Ovary (tissue), 9 donors: Measurements from ENCODE around the gene EXT2. TPM values are rescaled to one million over a fixed set of nuclear protein-coding genes. Genes with fewer than 3 reads are reported as not detected.

Source experiments
- DNase-seq, 5 donors: peaks; one replicate each; pipeline ENCODE4 v3.0.0-alpha.2; 2019 to 2020
- H3K27ac ChIP-seq, 2 donors: fragments of 200-600 bp; one replicate each; pipeline versions ENCODE4 v1.5.1 to v1.8.0; 2019 to 2022
- H3K27me3 ChIP-seq: fragments of 200-600 bp; one replicate; pipeline ENCODE4 v1.8.0; 2022
- H3K36me3 ChIP-seq: fragments of 200-600 bp; sonication (generic); one replicate; pipeline ENCODE4 v1.5.1; 2019
- H3K4me1 ChIP-seq: one replicate; pipeline ENCODE4 v1.8.1; 2013; ENCODE audit warnings: mild to moderate bottlenecking, moderate library complexity; ENCODE audit not compliant: insufficient read depth
- H3K4me3 ChIP-seq: fragments of 200-600 bp; sonication (generic); one replicate; pipeline ENCODE4 v1.5.1; 2017
- H3K9me3 ChIP-seq, 2 donors: fragments of 200-600 bp in 1 of 2; sonication (generic) in 1 of 2; one replicate each; pipeline versions ENCODE4 v1.5.1 to v1.8.1; 2013 to 2019; ENCODE audit warnings: mild to moderate bottlenecking in 1 of 2, moderate library complexity in 1 of 2
- CTCF ChIP-seq, 3 donors: fragments of 450-650 bp in 2 of 3; fragments of 200-600 bp in 1 of 3; IDR thresholded peaks; one replicate each; pipeline versions ENCODE4 v1.5.1 to v1.8.0; 2016 to 2022; ENCODE audit warnings: antibody characterized with exemption in 3 of 3, mild to moderate bottlenecking in 1 of 3
- EP300 ChIP-seq: sonication (generic); formaldehyde crosslinking; IDR thresholded peaks from one replicate; pipeline ENCODE4 v1.6.1; 2017; ENCODE audit warnings: antibody characterized with exemption
- POLR2A ChIP-seq: fragments of 450-650 bp; IDR thresholded peaks from one replicate; pipeline ENCODE4 v1.6.1; 2017; ENCODE audit warnings: antibody characterized with exemption, mild to moderate bottlenecking, moderate library complexity
- WGBS, 3 donors: extraction: QIAGEN DNeasy Blood & Tissue Kit in 1 of 3; methylation state at CpG; one replicate each; pipeline versions ENCODE4 v1.1.5 to v1.1.7; 2013 to 2017; 5-methylcytosine and 5-hydroxymethylcytosine counted together
- intact Hi-C, 4 donors: fragments of 100-400 bp; cut with DNase I; formaldehyde crosslinking; loops; one replicate each; pipeline versions ENCODE4 v1.11.0 to v1.15.1; 2022 to 2023
- polyA plus RNA-seq, 2 donors: library from polyadenylated mRNA; stranded (reverse); fragments of 200-250 nt in 1 of 2; fragments of 350-450 nt in 1 of 2; fragmentation: Illumina TruSeq in 1 of 2; extraction: RNeasy Lipid Tissue Mini Kit (QIAGEN cat#74804) in 1 of 2; gene quantifications; one replicate each; pipeline ENCODE4 v1.2.3, GENCODE V29; 2013 to 2014
- total RNA-seq, 7 donors: library from RNA; depleted of rRNA in 2 of 7; stranded (reverse); fragments of >200 nt in 2 of 7; fragmentation: NEBNext Ultra II Directional in 3 of 7; extraction: Animal tissue kit (Norgen Biotek cat#: 25700) in 3 of 7; gene quantifications; one replicate each; pipeline versions ENCODE4 v1.1.0 to v1.2.4, GENCODE V29; 2016 to 2023
- donor health status: DM: no; HTN: no; CAD: no; lungs with moderate emphysema.
- donor health status: DM: no; HTN: no; CAD: no.
- donor health status: Bipolar disorder and iron deficiency.
- donor health status: DM: yes; HTN: yes; CAD: no.
- donor health status: DM: no; HTN: no; CAD: no.
- donor health status: DM: yes; HTN: yes; CAD: no.

Gene EXT2
- total and polyA plus RNA-seq, 9 donors: 38.0 to 88.8 (median 47.1) TPM

GRCh38 chr11:44167046-44167445 lies 71.6 kb downstream of the EXT2 start:
- 36 to 63% (median 43%) methylated on average over 2 of the region's 2 CpGs for WGBS, 3 donors
- TF ChIP-seq POLR2A (no peak), CTCF (IDR thresholded peaks at IDR 0.05) (no peak), EP300 (no peak)

GRCh38 chr11:44171518-44171917 lies 76.0 kb downstream of the EXT2 start:
- 59 to 80% (median 69%) methylated on average over 4 of the region's 4 CpGs for WGBS, 3 donors
- Histone ChIP-seq H3K4me1 (no peaks in the 10 kb centered on the region), H3K27ac (no peak overlapping the region), H3K36me3 (no peaks in the 10 kb centered on the region), H3K9me3 (no peaks in the 10 kb centered on the region), H3K4me3 (no peak overlapping the region), H3K27me3 (no peaks in the 10 kb centered on the region)
- no peak for DNase-seq
- intact Hi-C loops: no loop called here
- TF ChIP-seq CTCF (IDR thresholded peaks at IDR 0.05): no peak

More at GRCh38 chr11:44167046-44167445, 71.6 kb downstream of the EXT2 start:
- Histone ChIP-seq H3K27ac (no peak overlapping the region), H3K27me3 (no peaks in the 10 kb centered on the region), H3K9me3 (no peaks in the 10 kb centered on the region), H3K4me3 (no peak overlapping the region), H3K4me1 (no peaks in the 10 kb centered on the region), H3K36me3 (no peaks in the 10 kb centered on the region)
- intact Hi-C loops: no loop called here
- DNase-seq: no peak

- Histone ChIP-seq H3K9me3 (no peaks in the 10 kb centered on the region), H3K27ac (no peak overlapping the region), H3K27me3 (no peaks in the 10 kb centered on the region), H3K4me3 (no peak overlapping the region), H3K4me1 (no peaks in the 10 kb centered on the region), H3K36me3 (no peaks in the 10 kb centered on the region)
- intact Hi-C loops: no loop called here
- TF ChIP-seq EP300 (no peak), POLR2A (no peak), CTCF (IDR thresholded peaks at IDR 0.05) (no peak)
- WGBS, 3 donors: 97 to 99% (median 99%) methylated on average over 3 of the region's 3 CpGs
- no peak for DNase-seq
Observed at GRCh38 chr11:44172966-44173365, 77.5 kb downstream of the EXT2 start.

GRCh38 chr11:44174842-44175241 lies 79.4 kb downstream of the EXT2 start:
- 49 to 77% (median 56%) methylated on average over 1 of the region's 1 CpG for WGBS, 3 donors
- intact Hi-C loops: no loop called here
- H3K4me3 ChIP-seq: no peak overlapping the region
- no peak overlapping the region for H3K27ac ChIP-seq
- no peaks in the 10 kb centered on the region for H3K36me3 ChIP-seq
- no peak for DNase-seq
- TF ChIP-seq CTCF (IDR thresholded peaks at IDR 0.05) (no peak), EP300 (no peak), POLR2A (no peak)
- peaks cover 2% of the 10 kb centered on the region for H3K4me1 ChIP-seq
- H3K9me3 ChIP-seq: no peaks in the 10 kb centered on the region
- no peaks in the 10 kb centered on the region for H3K27me3 ChIP-seq
